PC-3 (cell line): Measurements from ENCODE around the gene ENG.

Experiments used
- CTCF ChIP-seq: fragments of 300-600 bp; sonication (generic); conservative IDR thresholded peaks from 2 replicates; pipeline ENCODE4 v1.5.1; 2017; ENCODE audit warnings: antibody characterized with exemption, low read depth, mild to moderate bottlenecking, low read length
- EZH2 ChIP-seq: fragments of 300-600 bp; sonication (generic); IDR thresholded peaks from one replicate; pipeline ENCODE4 v1.6.1; 2017; ENCODE audit warnings: antibody characterized with exemption, mild to moderate bottlenecking, low read length; ENCODE audit not compliant: unreplicated experiment

GRCh38 chr9:127785023-127785932 lies 69.2 kb downstream of the ENG start:
- peak; percentile 69 for TF ChIP-seq CTCF
- TF ChIP-seq EZH2, result no peak
